ELF-1 (cell line): ENCODE results near the gene CACNB1.

ENCODE experiments used
- DNase-seq: peaks from one replicate; pipeline ENCODE4 v3.0.0-alpha.2; 2016; ENCODE audit warnings: low read depth, low spot score

The CACNB1 gene

DNA sequence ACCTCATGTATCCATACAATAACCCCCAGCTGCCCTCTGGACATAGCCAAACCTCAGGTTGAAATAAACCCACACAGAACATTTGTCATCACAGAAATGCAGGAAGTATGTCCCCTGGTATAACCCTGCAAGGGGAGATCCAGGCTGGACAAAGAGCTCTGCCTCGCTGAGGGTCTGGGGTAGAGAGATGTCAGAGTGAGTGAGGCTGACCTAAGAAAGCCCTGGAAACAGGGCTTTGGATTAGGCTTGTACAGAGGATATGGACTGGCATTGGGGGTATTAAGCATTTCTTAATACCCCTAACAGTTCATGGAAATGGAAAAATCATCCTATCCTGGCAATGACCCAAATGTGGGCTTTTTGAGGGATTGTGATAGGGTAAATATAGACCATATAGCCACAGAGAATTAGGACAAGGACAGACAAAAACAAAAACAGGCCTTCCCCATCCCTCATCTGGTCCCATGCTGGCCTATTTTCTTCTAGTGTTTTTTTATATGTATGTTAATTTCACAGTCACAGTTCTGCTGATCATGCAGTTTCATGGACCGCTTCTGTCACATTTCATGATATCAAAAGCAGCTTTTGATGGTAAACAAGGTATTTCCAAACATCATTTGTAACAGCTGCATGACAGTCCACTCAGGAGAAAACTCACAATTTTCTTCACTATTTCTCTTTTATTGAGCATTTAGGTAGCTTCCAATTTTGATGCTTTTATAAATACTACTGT lies 72.2 kb downstream of the CACNB1 start:
- no peak for DNase-seq

DNA sequence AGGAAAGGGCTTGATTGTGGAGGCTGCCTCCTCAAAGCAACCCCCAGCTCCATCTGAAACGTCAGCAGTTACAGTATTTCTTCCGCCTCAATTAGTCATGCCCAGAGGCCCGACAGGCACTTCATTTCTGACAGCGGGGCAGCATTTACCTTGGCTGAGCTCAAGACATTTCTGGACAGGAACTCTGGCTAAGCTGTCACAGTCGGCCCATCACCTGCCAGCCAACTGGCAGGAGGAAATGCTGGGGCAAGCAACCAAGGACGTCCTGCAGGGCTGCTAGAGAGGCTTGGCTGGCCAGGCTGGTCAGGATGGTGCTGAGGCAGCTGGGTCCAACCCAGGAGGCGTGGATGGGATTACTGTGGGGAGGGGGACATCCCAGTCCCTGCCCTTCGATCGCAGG lies 73.8 kb downstream of the CACNB1 start:
- DNase-seq: no peak
